GM23338 (cell line): Measurements from ENCODE around the gene RAD51B. TPM values are rescaled to one million over a fixed set of nuclear protein-coding genes. Genes with fewer than 3 reads are reported as not detected.

Experiments used
- ATAC-seq: fragments of 200-7000 bp; cut with Tn5 transposase; 3 replicates; pipeline ENCODE4 v1.9.1; 2020
- DNase-seq: peaks from one replicate; pipeline ENCODE4 v3.0.0-alpha.2; 2015; ENCODE audit warnings: low spot score
- H2AFZ ChIP-seq: fragments of 200-600 bp; sonication (generic); 2 replicates; pipeline ENCODE4 v1.8.0; 2016; ENCODE audit warnings: antibody characterized with exemption, mild to moderate bottlenecking, moderate library complexity
- H3F3A ChIP-seq: fragments of 200-600 bp; sonication (generic); replicated peaks from 2 replicates; pipeline ENCODE4 v1.8.0; 2017; ENCODE audit warnings: antibody characterized with exemption, mixed run types, low read depth
- H3K27ac ChIP-seq: fragments of 200-600 bp; sonication (generic); 2 replicates; pipeline ENCODE4 v1.6.1; 2016; ENCODE audit warnings: low read depth
- H3K27me3 ChIP-seq: fragments of 200-600 bp; sonication (generic); 2 replicates; pipeline ENCODE4 v1.8.0; 2016; ENCODE audit warnings: mild to moderate bottlenecking, mixed run types, moderate library complexity; ENCODE audit not compliant: insufficient read depth
- H3K36me3 ChIP-seq: fragments of 200-600 bp; sonication (generic); 2 replicates; pipeline ENCODE4 v1.8.0; 2016; ENCODE audit warnings: mild to moderate bottlenecking; ENCODE audit not compliant: insufficient read depth
- H3K4me1 ChIP-seq: fragments of 200-600 bp; sonication (generic); 2 replicates; pipeline ENCODE4 v1.8.0; 2016; ENCODE audit warnings: mild to moderate bottlenecking, moderate library complexity; ENCODE audit not compliant: insufficient read depth
- H3K4me2 ChIP-seq: fragments of 200-600 bp; sonication (generic); 2 replicates; pipeline ENCODE4 v1.7.1; 2017; ENCODE audit warnings: mixed run types
- H3K4me3 ChIP-seq: fragments of 200-600 bp; sonication (generic); 2 replicates; pipeline ENCODE4 v1.6.1; 2016; ENCODE audit warnings: mixed run types
- H3K79me2 ChIP-seq: fragments of 200-600 bp; sonication (generic); replicated peaks from 2 replicates; pipeline ENCODE4 v1.8.0; 2017; ENCODE audit warnings: mild to moderate bottlenecking; ENCODE audit not compliant: insufficient read depth
- H3K9me2 ChIP-seq: fragments of 200-600 bp; sonication (generic); 2 replicates; pipeline ENCODE4 v1.8.0; 2017; ENCODE audit not compliant: insufficient read depth
- H4K20me1 ChIP-seq: fragments of 200-600 bp; sonication (generic); replicated peaks from 2 replicates; pipeline ENCODE4 v1.8.0; 2017; ENCODE audit warnings: mild to moderate bottlenecking; ENCODE audit not compliant: insufficient read depth
- H3K27ac Mint-ChIP-seq: 2 replicates; pipeline ENCODE4 v1.8.0; 2020; ENCODE audit warnings: inconsistent platforms, mild to moderate bottlenecking, moderate library complexity, mixed read lengths
- H3K27me3 Mint-ChIP-seq: 3 replicates; pipeline ENCODE4 v1.8.0; 2022; ENCODE audit warnings: low read depth, mild to moderate bottlenecking, moderate library complexity, mixed read lengths, inconsistent platforms; ENCODE audit not compliant: insufficient read depth, poor library complexity
- H3K36me3 Mint-ChIP-seq: 3 replicates; pipeline ENCODE4 v1.8.0; 2021; ENCODE audit warnings: low read depth, mild to moderate bottlenecking, inconsistent platforms, moderate library complexity, mixed read lengths
- H3K4me1 Mint-ChIP-seq: 3 replicates; pipeline ENCODE4 v1.8.0; 2020; ENCODE audit warnings: mild to moderate bottlenecking, inconsistent platforms, mixed read lengths
- H3K4me3 Mint-ChIP-seq: 3 replicates; pipeline ENCODE4 v1.8.0; 2021; ENCODE audit warnings: moderate library complexity, mild to moderate bottlenecking, inconsistent platforms, mixed read lengths
- H3K9me3 Mint-ChIP-seq: 3 replicates; pipeline ENCODE4 v1.8.0; 2020; ENCODE audit warnings: moderate library complexity, mild to moderate bottlenecking, inconsistent platforms, mixed read lengths
- CREB1 ChIP-seq: fragments of 250-450 bp; sonication (Bioruptor Pico); IDR thresholded peaks from 2 replicates; pipeline ENCODE4 v1.5.0; 2020; ENCODE audit warnings: low read depth, mild to moderate bottlenecking, moderate library complexity
- EZH2 ChIP-seq: fragments of 200-600 bp; sonication (generic); IDR thresholded peaks from one replicate; pipeline ENCODE4 v1.8.0; 2017; ENCODE audit warnings: antibody characterized with exemption, mild to moderate bottlenecking, low read depth; ENCODE audit not compliant: unreplicated experiment
- JUNB ChIP-seq: IDR thresholded peaks from one replicate; pipeline ENCODE4 v1.6.1; 2016; ENCODE audit warnings: antibody characterized with exemption; ENCODE audit not compliant: unreplicated experiment
- NANOG ChIP-seq: IDR thresholded peaks from 2 replicates; pipeline ENCODE4 v1.6.1; 2016; ENCODE audit warnings: antibody characterized with exemption, borderline replicate concordance
- POLR2AphosphoS5 ChIP-seq: IDR thresholded peaks from 2 replicates; pipeline ENCODE4 v1.6.1; 2016; ENCODE audit warnings: antibody characterized with exemption, low read depth
- STAT1 ChIP-seq: IDR thresholded peaks from one replicate; pipeline ENCODE4 v1.6.1; 2016; ENCODE audit warnings: antibody characterized with exemption; ENCODE audit not compliant: unreplicated experiment
- ZNF114 ChIP-seq: fragments of 250-450 bp; sonication (Bioruptor Pico); IDR thresholded peaks from 2 replicates; pipeline ENCODE4 v1.5.0; 2020; ENCODE audit warnings: mild to moderate bottlenecking, moderate library complexity
- ZNF331 ChIP-seq: fragments of 250-450 bp; sonication (Bioruptor Pico); IDR thresholded peaks from 2 replicates; pipeline ENCODE4 v1.5.0; 2020; ENCODE audit warnings: low read depth, mild to moderate bottlenecking, moderate library complexity
- polyA plus RNA-seq: library from polyadenylated mRNA; unstranded; fragments of >200 nt; fragmentation: Nextera tagmentation; extraction: Ambion mirVana; gene quantifications from 2 replicates; pipeline ENCODE4 v1.2.1, GENCODE V29; 2016
- total RNA-seq: library from RNA; depleted of rRNA; stranded (reverse); fragments of >200 nt; shearing (Covaris generic); gene quantifications from 2 replicates; pipeline ENCODE4 v1.2.3, GENCODE V29; 2014
- TF ChIP-seq, protein P1 (sequence below): IDR thresholded peaks from 2 replicates; pipeline ENCODE4 v1.6.1; 2016; ENCODE audit warnings: antibody characterized with exemption
- TF ChIP-seq, protein P2 (sequence below): fragments of 250-450 bp; sonication (Bioruptor Pico); IDR thresholded peaks from 2 replicates; pipeline ENCODE4 v1.5.0; 2020; ENCODE audit warnings: mild to moderate bottlenecking, moderate library complexity

RAD51B gene
- total and polyA plus RNA-seq, 2 experiments from 2014 or later, result 15.7 to 29.1 TPM

DNA sequence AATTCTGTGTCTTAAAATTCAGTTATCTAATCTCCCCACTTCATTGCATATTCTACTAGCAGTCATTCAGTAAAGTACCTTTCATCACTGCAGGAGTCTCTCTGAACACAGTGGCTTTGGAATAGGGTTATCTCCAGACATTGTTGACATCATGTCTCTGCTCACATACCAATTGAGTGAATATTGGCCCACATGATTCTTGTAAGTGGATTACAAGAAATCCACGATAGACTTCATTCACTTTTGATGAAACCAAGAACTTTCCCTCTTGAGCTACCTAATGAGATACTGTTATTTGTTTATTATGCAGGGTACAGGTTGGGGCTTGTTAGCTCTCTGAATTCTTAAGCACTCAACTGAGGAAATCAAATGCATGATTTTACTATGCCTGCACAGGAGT is 284.9 kb downstream of the RAD51B start (continued):
- TF ChIP-seq, protein P1, sequence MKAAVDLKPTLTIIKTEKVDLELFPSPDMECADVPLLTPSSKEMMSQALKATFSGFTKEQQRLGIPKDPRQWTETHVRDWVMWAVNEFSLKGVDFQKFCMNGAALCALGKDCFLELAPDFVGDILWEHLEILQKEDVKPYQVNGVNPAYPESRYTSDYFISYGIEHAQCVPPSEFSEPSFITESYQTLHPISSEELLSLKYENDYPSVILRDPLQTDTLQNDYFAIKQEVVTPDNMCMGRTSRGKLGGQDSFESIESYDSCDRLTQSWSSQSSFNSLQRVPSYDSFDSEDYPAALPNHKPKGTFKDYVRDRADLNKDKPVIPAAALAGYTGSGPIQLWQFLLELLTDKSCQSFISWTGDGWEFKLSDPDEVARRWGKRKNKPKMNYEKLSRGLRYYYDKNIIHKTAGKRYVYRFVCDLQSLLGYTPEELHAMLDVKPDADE, result no peak
- TF ChIP-seq ZNF114 (CRISPR knock-in tag) (no peak), STAT1 (no peak), ZNF331 (CRISPR knock-in tag) (no peak), CREB1 (CRISPR knock-in tag) (no peak), EZH2 (no peak), NANOG (no peak), POLR2AphosphoS5 (no peak)

DNA sequence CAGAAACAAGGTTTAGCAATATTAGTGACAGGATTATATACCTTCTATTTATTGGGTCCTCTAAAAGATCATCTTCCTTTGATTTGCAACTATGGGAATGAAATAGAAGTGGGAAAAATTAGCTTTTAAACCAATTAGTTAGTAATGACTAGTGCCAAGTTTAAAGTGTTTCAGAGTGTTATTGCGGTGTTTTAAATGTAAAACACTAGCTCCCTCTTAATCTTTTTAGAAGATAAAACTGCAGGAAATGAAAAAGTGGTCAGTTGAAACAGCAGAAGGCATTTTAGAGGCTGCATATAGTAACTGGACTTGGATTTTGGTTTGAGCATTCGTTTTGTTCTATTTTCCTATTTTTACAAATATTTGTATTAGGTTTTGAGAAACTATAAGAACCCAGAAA is 286.2 kb downstream of the RAD51B start:
- H3K27me3 ChIP-seq, result no peaks in the 10 kb centered on the region
- DNase-seq (no peak), ATAC-seq (no peak)
- Mint-ChIP-seq H3K27me3 (no peaks in the 10 kb centered on the region), H3K4me3 (no peak overlapping the region), H3K27ac (no peak overlapping the region), H3K4me1 (peaks cover 17% of the 10 kb centered on the region; the same call in 2 of the 3 replicates), H3K36me3 (peaks cover 21% of the 10 kb centered on the region), H3K9me3 (peaks cover 27% of the 10 kb centered on the region)
- H2AFZ ChIP-seq, result no peak overlapping the region
- H3K4me2 ChIP-seq, result no peak overlapping the region; the same call in 1 of the 2 replicates
- H3K4me3 ChIP-seq, result no peak overlapping the region
- H3F3A ChIP-seq, result no peaks in the 10 kb centered on the region
- no peaks in the 10 kb centered on the region for H3K79me2 ChIP-seq
- no peak overlapping the region for H3K27ac ChIP-seq
- no peaks in the 10 kb centered on the region for H4K20me1 ChIP-seq
- H3K9me2 ChIP-seq, result no peaks in the 10 kb centered on the region
- peaks cover 34% of the 10 kb centered on the region for H3K4me1 ChIP-seq
- H3K36me3 ChIP-seq, result peaks cover 16% of the 10 kb centered on the region
- no peak for TF ChIP-seq NANOG
- TF ChIP-seq POLR2AphosphoS5, result no peak
- TF ChIP-seq JUNB, result no peak
- TF ChIP-seq, protein P1, result no peak
- no peak for TF ChIP-seq ZNF114 (CRISPR knock-in tag)
- TF ChIP-seq STAT1, result no peak

DNA sequence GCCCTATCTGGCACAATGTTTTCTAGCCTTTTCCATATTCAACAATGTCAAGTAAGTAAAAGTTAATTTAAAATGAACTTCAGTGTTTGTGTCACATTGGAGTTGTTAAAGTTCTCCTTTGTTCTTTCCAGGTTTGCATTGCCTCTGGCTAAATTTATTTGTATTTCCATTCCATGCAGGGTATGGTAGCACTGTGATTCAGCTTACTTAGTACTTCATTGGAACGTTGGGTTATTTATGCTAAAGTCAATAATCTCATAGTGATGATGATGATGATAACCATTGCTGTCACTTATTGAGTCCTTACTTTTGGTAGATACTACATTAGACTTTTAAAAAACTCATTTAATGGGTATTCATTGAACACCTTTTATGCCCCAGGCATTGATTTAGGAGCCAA is 286.9 kb downstream of the RAD51B start:
- Histone ChIP-seq H3K4me2 (no peak overlapping the region), H3F3A (no peaks in the 10 kb centered on the region), H3K4me1 (peaks cover 34% of the 10 kb centered on the region), H3K4me3 (no peak overlapping the region), H3K79me2 (no peaks in the 10 kb centered on the region), H4K20me1 (no peaks in the 10 kb centered on the region), H2AFZ (no peak overlapping the region), H3K9me2 (no peaks in the 10 kb centered on the region), H3K27me3 (no peaks in the 10 kb centered on the region), H3K27ac (no peak overlapping the region), H3K36me3 (peaks cover 12% of the 10 kb centered on the region)
- no peak for DNase-seq
- Mint-ChIP-seq H3K36me3 (peaks cover 15% of the 10 kb centered on the region), H3K4me3 (no peak overlapping the region), H3K9me3 (peaks cover 20% of the 10 kb centered on the region), H3K27me3 (no peaks in the 10 kb centered on the region), H3K27ac (no peak overlapping the region), H3K4me1 (peaks cover 17% of the 10 kb centered on the region; the same call in 2 of the 3 replicates)
- no peak for ATAC-seq
- TF ChIP-seq, protein P1, result no peak
- TF ChIP-seq, protein P2, sequence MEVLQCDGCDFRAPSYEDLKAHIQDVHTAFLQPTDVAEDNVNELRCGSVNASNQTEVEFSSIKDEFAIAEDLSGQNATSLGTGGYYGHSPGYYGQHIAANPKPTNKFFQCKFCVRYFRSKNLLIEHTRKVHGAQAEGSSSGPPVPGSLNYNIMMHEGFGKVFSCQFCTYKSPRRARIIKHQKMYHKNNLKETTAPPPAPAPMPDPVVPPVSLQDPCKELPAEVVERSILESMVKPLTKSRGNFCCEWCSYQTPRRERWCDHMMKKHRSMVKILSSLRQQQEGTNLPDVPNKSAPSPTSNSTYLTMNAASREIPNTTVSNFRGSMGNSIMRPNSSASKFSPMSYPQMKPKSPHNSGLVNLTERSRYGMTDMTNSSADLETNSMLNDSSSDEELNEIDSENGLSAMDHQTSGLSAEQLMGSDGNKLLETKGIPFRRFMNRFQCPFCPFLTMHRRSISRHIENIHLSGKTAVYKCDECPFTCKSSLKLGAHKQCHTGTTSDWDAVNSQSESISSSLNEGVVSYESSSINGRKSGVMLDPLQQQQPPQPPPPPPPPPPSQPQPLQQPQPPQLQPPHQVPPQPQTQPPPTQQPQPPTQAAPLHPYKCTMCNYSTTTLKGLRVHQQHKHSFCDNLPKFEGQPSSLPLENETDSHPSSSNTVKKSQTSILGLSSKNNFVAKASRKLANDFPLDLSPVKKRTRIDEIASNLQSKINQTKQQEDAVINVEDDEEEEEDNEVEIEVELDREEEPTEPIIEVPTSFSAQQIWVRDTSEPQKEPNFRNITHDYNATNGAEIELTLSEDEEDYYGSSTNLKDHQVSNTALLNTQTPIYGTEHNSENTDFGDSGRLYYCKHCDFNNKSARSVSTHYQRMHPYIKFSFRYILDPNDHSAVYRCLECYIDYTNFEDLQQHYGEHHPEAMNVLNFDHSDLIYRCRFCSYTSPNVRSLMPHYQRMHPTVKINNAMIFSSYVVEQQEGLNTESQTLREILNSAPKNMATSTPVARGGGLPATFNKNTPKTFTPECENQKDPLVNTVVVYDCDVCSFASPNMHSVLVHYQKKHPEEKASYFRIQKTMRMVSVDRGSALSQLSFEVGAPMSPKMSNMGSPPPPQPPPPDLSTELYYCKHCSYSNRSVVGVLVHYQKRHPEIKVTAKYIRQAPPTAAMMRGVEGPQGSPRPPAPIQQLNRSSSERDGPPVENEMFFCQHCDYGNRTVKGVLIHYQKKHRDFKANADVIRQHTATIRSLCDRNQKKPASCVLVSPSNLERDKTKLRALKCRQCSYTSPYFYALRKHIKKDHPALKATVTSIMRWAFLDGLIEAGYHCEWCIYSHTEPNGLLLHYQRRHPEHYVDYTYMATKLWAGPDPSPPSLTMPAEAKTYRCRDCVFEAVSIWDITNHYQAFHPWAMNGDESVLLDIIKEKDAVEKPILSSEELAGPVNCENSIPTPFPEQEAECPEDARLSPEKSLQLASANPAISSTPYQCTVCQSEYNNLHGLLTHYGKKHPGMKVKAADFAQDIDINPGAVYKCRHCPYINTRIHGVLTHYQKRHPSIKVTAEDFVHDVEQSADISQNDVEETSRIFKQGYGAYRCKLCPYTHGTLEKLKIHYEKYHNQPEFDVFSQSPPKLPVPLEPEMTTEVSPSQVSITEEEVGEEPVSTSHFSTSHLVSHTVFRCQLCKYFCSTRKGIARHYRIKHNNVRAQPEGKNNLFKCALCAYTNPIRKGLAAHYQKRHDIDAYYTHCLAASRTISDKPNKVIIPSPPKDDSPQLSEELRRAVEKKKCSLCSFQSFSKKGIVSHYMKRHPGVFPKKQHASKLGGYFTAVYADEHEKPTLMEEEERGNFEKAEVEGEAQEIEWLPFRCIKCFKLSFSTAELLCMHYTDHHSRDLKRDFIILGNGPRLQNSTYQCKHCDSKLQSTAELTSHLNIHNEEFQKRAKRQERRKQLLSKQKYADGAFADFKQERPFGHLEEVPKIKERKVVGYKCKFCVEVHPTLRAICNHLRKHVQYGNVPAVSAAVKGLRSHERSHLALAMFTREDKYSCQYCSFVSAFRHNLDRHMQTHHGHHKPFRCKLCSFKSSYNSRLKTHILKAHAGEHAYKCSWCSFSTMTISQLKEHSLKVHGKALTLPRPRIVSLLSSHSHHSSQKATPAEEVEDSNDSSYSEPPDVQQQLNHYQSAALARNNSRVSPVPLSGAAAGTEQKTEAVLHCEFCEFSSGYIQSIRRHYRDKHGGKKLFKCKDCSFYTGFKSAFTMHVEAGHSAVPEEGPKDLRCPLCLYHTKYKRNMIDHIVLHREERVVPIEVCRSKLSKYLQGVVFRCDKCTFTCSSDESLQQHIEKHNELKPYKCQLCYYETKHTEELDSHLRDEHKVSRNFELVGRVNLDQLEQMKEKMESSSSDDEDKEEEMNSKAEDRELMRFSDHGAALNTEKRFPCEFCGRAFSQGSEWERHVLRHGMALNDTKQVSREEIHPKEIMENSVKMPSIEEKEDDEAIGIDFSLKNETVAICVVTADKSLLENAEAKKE (CRISPR knock-in tag), result no peak
- TF ChIP-seq JUNB, result no peak
